ENCODE measurements around the gene HMGCS1.

HMGCS1 gene

GRCh38 chr5:43245724-43246385, 67.4 kb downstream of the HMGCS1 start:
- H3K9me3 ChIP-seq (ENCODE audit: control insufficient read depth, insufficient read depth, low read length), result no peaks in the 10 kb centered on the region
- no peak overlapping the region for H3K27ac ChIP-seq (ENCODE audit: low read depth, low read length)
- H3K27me3 ChIP-seq (ENCODE audit: control insufficient read depth, insufficient read depth, low read length), result no peaks in the 10 kb centered on the region
- no peak overlapping the region for H3K4me3 ChIP-seq (ENCODE audit: low read depth, low read length)
- H3K9ac ChIP-seq (ENCODE audit: low read depth, low read length), result no peak overlapping the region
- no peaks in the 10 kb centered on the region for H3K4me1 ChIP-seq (ENCODE audit: control insufficient read depth, insufficient read depth, low read length)
- no peaks in the 10 kb centered on the region for H3K36me3 ChIP-seq (ENCODE audit: control insufficient read depth, insufficient read depth, low read length)

GRCh38 chr5:43244823-43245565, 68.2 kb downstream of the HMGCS1 start:
- H3K4me1 ChIP-seq (ENCODE audit: control insufficient read depth, insufficient read depth, low read length), result no peaks in the 10 kb centered on the region
- H3K27me3 ChIP-seq (ENCODE audit: control insufficient read depth, insufficient read depth, low read length), result no peaks in the 10 kb centered on the region
- no peaks in the 10 kb centered on the region for H3K9me3 ChIP-seq (ENCODE audit: control insufficient read depth, insufficient read depth, low read length)
- no peaks in the 10 kb centered on the region for H3K36me3 ChIP-seq (ENCODE audit: control insufficient read depth, insufficient read depth, low read length)
- no peak overlapping the region for H3K4me3 ChIP-seq (ENCODE audit: low read depth, low read length)
- no peak overlapping the region for H3K9ac ChIP-seq (ENCODE audit: low read depth, low read length)
- no peak overlapping the region for H3K27ac ChIP-seq (ENCODE audit: low read depth, low read length)

GRCh38 chr5:43243270-43243669, 69.9 kb downstream of the HMGCS1 start:
- Histone ChIP-seq H3K9ac (ENCODE audit: low read depth, low read length) (no peak overlapping the region), H3K27me3 (ENCODE audit: control insufficient read depth, insufficient read depth, low read length) (no peaks in the 10 kb centered on the region), H3K4me3 (ENCODE audit: low read depth, low read length) (no peak overlapping the region), H3K4me1 (ENCODE audit: control insufficient read depth, insufficient read depth, low read length) (no peaks in the 10 kb centered on the region), H3K9me3 (ENCODE audit: control insufficient read depth, insufficient read depth, low read length) (no peaks in the 10 kb centered on the region), H3K36me3 (ENCODE audit: control insufficient read depth, insufficient read depth, low read length) (no peaks in the 10 kb centered on the region), H3K27ac (ENCODE audit: low read depth, low read length) (no peak overlapping the region)

- H3K36me3 ChIP-seq (ENCODE audit: control insufficient read depth, insufficient read depth, low read length), result no peaks in the 10 kb centered on the region
- H3K27ac ChIP-seq (ENCODE audit: low read depth, low read length), result no peak overlapping the region
- H3K4me1 ChIP-seq (ENCODE audit: control insufficient read depth, insufficient read depth, low read length), result no peaks in the 10 kb centered on the region
- no peak overlapping the region for H3K4me3 ChIP-seq (ENCODE audit: low read depth, low read length)
- no peaks in the 10 kb centered on the region for H3K27me3 ChIP-seq (ENCODE audit: control insufficient read depth, insufficient read depth, low read length)
- H3K9ac ChIP-seq (ENCODE audit: low read depth, low read length), result no peak overlapping the region
- no peaks in the 10 kb centered on the region for H3K9me3 ChIP-seq (ENCODE audit: control insufficient read depth, insufficient read depth, low read length)
Measured at GRCh38 chr5:43242196-43242595, 71.0 kb downstream of the HMGCS1 start.

Data from HUES48 (cell line).